Tibial artery (tissue), 4 donors: ENCODE measurements around the gene DLX4.

Experiments
- DNase-seq, 2 donors: peaks; one replicate each; pipeline ENCODE4 v3.0.0-alpha.2; 2019
- H3K27ac ChIP-seq, 2 donors: fragments of 200-600 bp; sonication (generic) in 1 of 2; 1 replicate in 1 of 2; 2 replicates in 1 of 2; pipeline ENCODE4 v1.5.1; 2018 to 2019; ENCODE audit warnings: mild to moderate bottlenecking in 1 of 2
- H3K27me3 ChIP-seq, 2 donors: fragments of 200-600 bp; sonication (generic) in 1 of 2; one replicate each; pipeline versions ENCODE4 v1.5.1 to v1.6.0; 2016 to 2019
- H3K36me3 ChIP-seq, 3 donors: fragments of 200-600 bp; sonication (generic) in 2 of 3; one replicate each; pipeline ENCODE4 v1.5.1; 2016 to 2019; ENCODE audit warnings: mild to moderate bottlenecking in 2 of 3
- H3K4me1 ChIP-seq, 4 donors: fragments of 200-600 bp; sonication (generic) in 2 of 4; 1 replicate in 3 of 4; 2 replicates in 1 of 4; pipeline ENCODE4 v1.5.1; 2016 to 2019
- H3K4me3 ChIP-seq, 2 donors: fragments of 200-600 bp; sonication (generic) in 1 of 2; 1 replicate in 1 of 2; 2 replicates in 1 of 2; pipeline ENCODE4 v1.5.1; 2018 to 2019; ENCODE audit warnings: mild to moderate bottlenecking in 2 of 2
- H3K9me3 ChIP-seq, 3 donors: fragments of 200-600 bp; sonication (generic) in 1 of 3; one replicate each; pipeline ENCODE4 v1.5.1; 2016 to 2019
- CTCF ChIP-seq, 2 experiments: fragments of 200-600 bp in 1 of 2; fragments of 450-650 bp in 1 of 2; IDR thresholded peaks; one replicate each; pipeline ENCODE4 v1.5.1; 2017 to 2019; ENCODE audit warnings: antibody characterized with exemption in 2 of 2, mild to moderate bottlenecking in 1 of 2, moderate library complexity in 1 of 2
- intact Hi-C: fragments of 100-400 bp; cut with DNase I; formaldehyde crosslinking; loops from one replicate; pipeline ENCODE4 v1.15.0; 2023; ENCODE audit warnings: low total_unique reads

DLX4 gene

GRCh38 chr17:50020841-50021599, 52.0 kb downstream of the DLX4 start:
- intact Hi-C loops = loop anchor here (10.0 kb wide), 1 partner anchor 284 kb away; no protein-coding TSS in a partner anchor
- DNase-seq = no peak
- TF ChIP-seq CTCF (IDR thresholded peaks at IDR 0.05) = no peak

GRCh38 chr17:50021681-50022370, 52.8 kb downstream of the DLX4 start:
- intact Hi-C loops = loop anchor here (10.0 kb wide), 1 partner anchor 283 kb away; no protein-coding TSS in a partner anchor
- H3K27me3 ChIP-seq = no peaks in the 10 kb centered on the region

More at GRCh38 chr17:50020841-50021599, 52.0 kb downstream of the DLX4 start:
- no peaks in the 10 kb centered on the region for H3K36me3 ChIP-seq
- no peaks in the 10 kb centered on the region for H3K9me3 ChIP-seq
- H3K4me3 ChIP-seq = no peak overlapping the region
- no peak overlapping the region for H3K27ac ChIP-seq
- no peaks in the 10 kb centered on the region for H3K27me3 ChIP-seq
- H3K4me1 ChIP-seq = no peaks in the 10 kb centered on the region

GRCh38 chr17:50022463-50023130, 53.6 kb downstream of the DLX4 start:
- no peak for TF ChIP-seq CTCF (IDR thresholded peaks at IDR 0.05)
- intact Hi-C loops = loop anchor here (10.0 kb wide), 1 partner anchor 282 kb away; no protein-coding TSS in a partner anchor
- no peaks in the 10 kb centered on the region for H3K27me3 ChIP-seq
- H3K4me3 ChIP-seq = no peak overlapping the region
- peaks cover 0 to 8% (median 7%) of the 10 kb centered on the region in 4 donors for H3K4me1 ChIP-seq
- no peak overlapping the region for H3K27ac ChIP-seq
- no peaks in the 10 kb centered on the region for H3K9me3 ChIP-seq
- no peak for DNase-seq
- H3K36me3 ChIP-seq = no peaks in the 10 kb centered on the region

More at GRCh38 chr17:50021681-50022370, 52.8 kb downstream of the DLX4 start:
- no peaks in the 10 kb centered on the region for H3K36me3 ChIP-seq
- H3K9me3 ChIP-seq = no peaks in the 10 kb centered on the region
- H3K27ac ChIP-seq = no peak overlapping the region
- no peak for TF ChIP-seq CTCF (IDR thresholded peaks at IDR 0.05)
- DNase-seq = no peak
- no peak overlapping the region for H3K4me3 ChIP-seq
- H3K4me1 ChIP-seq = no peaks in the 10 kb centered on the region

GRCh38 chr17:50023520-50023919, 54.5 kb downstream of the DLX4 start:
- Histone ChIP-seq H3K36me3 (no peaks in the 10 kb centered on the region), H3K4me1 (peaks cover 0 to 17% (median 16%) of the 10 kb centered on the region in 4 donors), H3K27me3 (no peaks in the 10 kb centered on the region), H3K9me3 (no peaks in the 10 kb centered on the region), H3K27ac (no peak overlapping the region), H3K4me3 (no peak overlapping the region)
- no peak for TF ChIP-seq CTCF (IDR thresholded peaks at IDR 0.05)
- intact Hi-C loops = loop anchor here (10.0 kb wide), 1 partner anchor 281 kb away; no protein-coding TSS in a partner anchor
- no peak for DNase-seq
